GM23338 (cell line): Measurements from ENCODE around the gene ARRDC2. TPM values are rescaled to one million over a fixed set of nuclear protein-coding genes. Genes with fewer than 3 reads are reported as not detected.

Experiments
- ATAC-seq: fragments of 200-7000 bp; cut with Tn5 transposase; 3 replicates; pipeline ENCODE4 v1.9.1; 2020
- DNase-seq: peaks from one replicate; pipeline ENCODE4 v3.0.0-alpha.2; 2015; ENCODE audit warnings: low spot score
- H2AFZ ChIP-seq: fragments of 200-600 bp; sonication (generic); 2 replicates; pipeline ENCODE4 v1.8.0; 2016; ENCODE audit warnings: antibody characterized with exemption, mild to moderate bottlenecking, moderate library complexity
- H3F3A ChIP-seq: fragments of 200-600 bp; sonication (generic); replicated peaks from 2 replicates; pipeline ENCODE4 v1.8.0; 2017; ENCODE audit warnings: antibody characterized with exemption, mixed run types, low read depth
- H3K27ac ChIP-seq: fragments of 200-600 bp; sonication (generic); 2 replicates; pipeline ENCODE4 v1.6.1; 2016; ENCODE audit warnings: low read depth
- H3K27me3 ChIP-seq: fragments of 200-600 bp; sonication (generic); 2 replicates; pipeline ENCODE4 v1.8.0; 2016; ENCODE audit warnings: mild to moderate bottlenecking, mixed run types, moderate library complexity; ENCODE audit not compliant: insufficient read depth
- H3K36me3 ChIP-seq: fragments of 200-600 bp; sonication (generic); 2 replicates; pipeline ENCODE4 v1.8.0; 2016; ENCODE audit warnings: mild to moderate bottlenecking; ENCODE audit not compliant: insufficient read depth
- H3K4me1 ChIP-seq: fragments of 200-600 bp; sonication (generic); 2 replicates; pipeline ENCODE4 v1.8.0; 2016; ENCODE audit warnings: mild to moderate bottlenecking, moderate library complexity; ENCODE audit not compliant: insufficient read depth
- H3K4me2 ChIP-seq: fragments of 200-600 bp; sonication (generic); 2 replicates; pipeline ENCODE4 v1.7.1; 2017; ENCODE audit warnings: mixed run types
- H3K4me3 ChIP-seq: fragments of 200-600 bp; sonication (generic); 2 replicates; pipeline ENCODE4 v1.6.1; 2016; ENCODE audit warnings: mixed run types
- H3K79me2 ChIP-seq: fragments of 200-600 bp; sonication (generic); replicated peaks from 2 replicates; pipeline ENCODE4 v1.8.0; 2017; ENCODE audit warnings: mild to moderate bottlenecking; ENCODE audit not compliant: insufficient read depth
- H3K9me2 ChIP-seq: fragments of 200-600 bp; sonication (generic); 2 replicates; pipeline ENCODE4 v1.8.0; 2017; ENCODE audit not compliant: insufficient read depth
- H4K20me1 ChIP-seq: fragments of 200-600 bp; sonication (generic); replicated peaks from 2 replicates; pipeline ENCODE4 v1.8.0; 2017; ENCODE audit warnings: mild to moderate bottlenecking; ENCODE audit not compliant: insufficient read depth
- H3K27ac Mint-ChIP-seq: 2 replicates; pipeline ENCODE4 v1.8.0; 2020; ENCODE audit warnings: inconsistent platforms, mild to moderate bottlenecking, moderate library complexity, mixed read lengths
- H3K27me3 Mint-ChIP-seq: 3 replicates; pipeline ENCODE4 v1.8.0; 2022; ENCODE audit warnings: low read depth, mild to moderate bottlenecking, moderate library complexity, mixed read lengths, inconsistent platforms; ENCODE audit not compliant: insufficient read depth, poor library complexity
- H3K36me3 Mint-ChIP-seq: 3 replicates; pipeline ENCODE4 v1.8.0; 2021; ENCODE audit warnings: low read depth, mild to moderate bottlenecking, inconsistent platforms, moderate library complexity, mixed read lengths
- H3K4me1 Mint-ChIP-seq: 3 replicates; pipeline ENCODE4 v1.8.0; 2020; ENCODE audit warnings: mild to moderate bottlenecking, inconsistent platforms, mixed read lengths
- H3K4me3 Mint-ChIP-seq: 3 replicates; pipeline ENCODE4 v1.8.0; 2021; ENCODE audit warnings: moderate library complexity, mild to moderate bottlenecking, inconsistent platforms, mixed read lengths
- H3K9me3 Mint-ChIP-seq: 3 replicates; pipeline ENCODE4 v1.8.0; 2020; ENCODE audit warnings: moderate library complexity, mild to moderate bottlenecking, inconsistent platforms, mixed read lengths
- CREB1 ChIP-seq: fragments of 250-450 bp; sonication (Bioruptor Pico); IDR thresholded peaks from 2 replicates; pipeline ENCODE4 v1.5.0; 2020; ENCODE audit warnings: low read depth, mild to moderate bottlenecking, moderate library complexity
- EZH2phosphoT487 ChIP-seq: fragments of 200-600 bp; sonication (generic); IDR thresholded peaks from one replicate; pipeline ENCODE4 v1.8.1; 2018; ENCODE audit warnings: antibody characterized with exemption; ENCODE audit not compliant: unreplicated experiment
- JUNB ChIP-seq: IDR thresholded peaks from one replicate; pipeline ENCODE4 v1.6.1; 2016; ENCODE audit warnings: antibody characterized with exemption; ENCODE audit not compliant: unreplicated experiment
- NANOG ChIP-seq: IDR thresholded peaks from 2 replicates; pipeline ENCODE4 v1.6.1; 2016; ENCODE audit warnings: antibody characterized with exemption, borderline replicate concordance
- POLR2AphosphoS5 ChIP-seq: IDR thresholded peaks from 2 replicates; pipeline ENCODE4 v1.6.1; 2016; ENCODE audit warnings: antibody characterized with exemption, low read depth
- STAT1 ChIP-seq: IDR thresholded peaks from one replicate; pipeline ENCODE4 v1.6.1; 2016; ENCODE audit warnings: antibody characterized with exemption; ENCODE audit not compliant: unreplicated experiment
- ZNF331 ChIP-seq: fragments of 250-450 bp; sonication (Bioruptor Pico); IDR thresholded peaks from 2 replicates; pipeline ENCODE4 v1.5.0; 2020; ENCODE audit warnings: low read depth, mild to moderate bottlenecking, moderate library complexity
- polyA plus RNA-seq: library from polyadenylated mRNA; unstranded; fragments of >200 nt; fragmentation: Nextera tagmentation; extraction: Ambion mirVana; gene quantifications from 2 replicates; pipeline ENCODE4 v1.2.1, GENCODE V29; 2016
- total RNA-seq: library from RNA; depleted of rRNA; stranded (reverse); fragments of >200 nt; shearing (Covaris generic); gene quantifications from 2 replicates; pipeline ENCODE4 v1.2.3, GENCODE V29; 2014
- TF ChIP-seq, protein P1 (sequence below): fragments of 250-450 bp; sonication (Bioruptor Pico); IDR thresholded peaks from 2 replicates; pipeline ENCODE4 v1.5.0; 2020; ENCODE audit warnings: mild to moderate bottlenecking, moderate library complexity
- TF ChIP-seq, protein P2 (sequence below), 2 experiments: fragments of 200-600 bp in 1 of 2; sonication (generic) in 1 of 2; conservative IDR thresholded peaks; 2 replicates each; pipeline versions ENCODE4 v1.5.1 to v1.6.1; 2016 to 2017; ENCODE audit warnings: antibody characterized with exemption in 2 of 2, low read depth in 2 of 2, mild to moderate bottlenecking in 2 of 2, moderate library complexity in 1 of 2
- TF ChIP-seq, protein P3 (sequence below): IDR thresholded peaks from one replicate; pipeline ENCODE4 v1.6.1; 2018; ENCODE audit warnings: antibody characterized with exemption; ENCODE audit not compliant: unreplicated experiment
- TF ChIP-seq, protein P4 (sequence below): IDR thresholded peaks from 2 replicates; pipeline ENCODE4 v1.6.1; 2016; ENCODE audit warnings: antibody characterized with exemption

The ARRDC2 gene
- total and polyA plus RNA-seq, 2 experiments from 2014 or later = 2.4 to 7.1 TPM

DNA sequence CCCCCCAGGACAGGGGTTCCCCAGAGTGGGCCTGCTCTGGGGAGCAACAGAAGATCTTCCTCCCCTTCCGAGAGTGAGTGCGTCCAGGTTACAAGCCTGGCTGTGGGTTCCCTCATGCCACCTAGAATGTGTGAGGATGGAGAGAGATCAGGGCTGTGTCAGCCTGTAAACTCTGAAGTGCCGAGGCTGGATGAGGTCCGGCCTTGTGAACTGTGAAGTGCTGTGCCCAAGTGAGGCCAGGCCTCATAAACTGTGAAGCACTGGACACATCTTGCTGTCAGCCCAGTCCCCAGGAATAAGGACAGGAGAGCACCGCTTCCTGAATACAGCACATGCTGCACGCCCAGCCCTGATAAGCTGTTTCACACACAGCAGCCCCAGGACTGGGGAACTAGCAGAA, 33.4 kb upstream of the ARRDC2 start (continued):
- TF ChIP-seq, protein P1, sequence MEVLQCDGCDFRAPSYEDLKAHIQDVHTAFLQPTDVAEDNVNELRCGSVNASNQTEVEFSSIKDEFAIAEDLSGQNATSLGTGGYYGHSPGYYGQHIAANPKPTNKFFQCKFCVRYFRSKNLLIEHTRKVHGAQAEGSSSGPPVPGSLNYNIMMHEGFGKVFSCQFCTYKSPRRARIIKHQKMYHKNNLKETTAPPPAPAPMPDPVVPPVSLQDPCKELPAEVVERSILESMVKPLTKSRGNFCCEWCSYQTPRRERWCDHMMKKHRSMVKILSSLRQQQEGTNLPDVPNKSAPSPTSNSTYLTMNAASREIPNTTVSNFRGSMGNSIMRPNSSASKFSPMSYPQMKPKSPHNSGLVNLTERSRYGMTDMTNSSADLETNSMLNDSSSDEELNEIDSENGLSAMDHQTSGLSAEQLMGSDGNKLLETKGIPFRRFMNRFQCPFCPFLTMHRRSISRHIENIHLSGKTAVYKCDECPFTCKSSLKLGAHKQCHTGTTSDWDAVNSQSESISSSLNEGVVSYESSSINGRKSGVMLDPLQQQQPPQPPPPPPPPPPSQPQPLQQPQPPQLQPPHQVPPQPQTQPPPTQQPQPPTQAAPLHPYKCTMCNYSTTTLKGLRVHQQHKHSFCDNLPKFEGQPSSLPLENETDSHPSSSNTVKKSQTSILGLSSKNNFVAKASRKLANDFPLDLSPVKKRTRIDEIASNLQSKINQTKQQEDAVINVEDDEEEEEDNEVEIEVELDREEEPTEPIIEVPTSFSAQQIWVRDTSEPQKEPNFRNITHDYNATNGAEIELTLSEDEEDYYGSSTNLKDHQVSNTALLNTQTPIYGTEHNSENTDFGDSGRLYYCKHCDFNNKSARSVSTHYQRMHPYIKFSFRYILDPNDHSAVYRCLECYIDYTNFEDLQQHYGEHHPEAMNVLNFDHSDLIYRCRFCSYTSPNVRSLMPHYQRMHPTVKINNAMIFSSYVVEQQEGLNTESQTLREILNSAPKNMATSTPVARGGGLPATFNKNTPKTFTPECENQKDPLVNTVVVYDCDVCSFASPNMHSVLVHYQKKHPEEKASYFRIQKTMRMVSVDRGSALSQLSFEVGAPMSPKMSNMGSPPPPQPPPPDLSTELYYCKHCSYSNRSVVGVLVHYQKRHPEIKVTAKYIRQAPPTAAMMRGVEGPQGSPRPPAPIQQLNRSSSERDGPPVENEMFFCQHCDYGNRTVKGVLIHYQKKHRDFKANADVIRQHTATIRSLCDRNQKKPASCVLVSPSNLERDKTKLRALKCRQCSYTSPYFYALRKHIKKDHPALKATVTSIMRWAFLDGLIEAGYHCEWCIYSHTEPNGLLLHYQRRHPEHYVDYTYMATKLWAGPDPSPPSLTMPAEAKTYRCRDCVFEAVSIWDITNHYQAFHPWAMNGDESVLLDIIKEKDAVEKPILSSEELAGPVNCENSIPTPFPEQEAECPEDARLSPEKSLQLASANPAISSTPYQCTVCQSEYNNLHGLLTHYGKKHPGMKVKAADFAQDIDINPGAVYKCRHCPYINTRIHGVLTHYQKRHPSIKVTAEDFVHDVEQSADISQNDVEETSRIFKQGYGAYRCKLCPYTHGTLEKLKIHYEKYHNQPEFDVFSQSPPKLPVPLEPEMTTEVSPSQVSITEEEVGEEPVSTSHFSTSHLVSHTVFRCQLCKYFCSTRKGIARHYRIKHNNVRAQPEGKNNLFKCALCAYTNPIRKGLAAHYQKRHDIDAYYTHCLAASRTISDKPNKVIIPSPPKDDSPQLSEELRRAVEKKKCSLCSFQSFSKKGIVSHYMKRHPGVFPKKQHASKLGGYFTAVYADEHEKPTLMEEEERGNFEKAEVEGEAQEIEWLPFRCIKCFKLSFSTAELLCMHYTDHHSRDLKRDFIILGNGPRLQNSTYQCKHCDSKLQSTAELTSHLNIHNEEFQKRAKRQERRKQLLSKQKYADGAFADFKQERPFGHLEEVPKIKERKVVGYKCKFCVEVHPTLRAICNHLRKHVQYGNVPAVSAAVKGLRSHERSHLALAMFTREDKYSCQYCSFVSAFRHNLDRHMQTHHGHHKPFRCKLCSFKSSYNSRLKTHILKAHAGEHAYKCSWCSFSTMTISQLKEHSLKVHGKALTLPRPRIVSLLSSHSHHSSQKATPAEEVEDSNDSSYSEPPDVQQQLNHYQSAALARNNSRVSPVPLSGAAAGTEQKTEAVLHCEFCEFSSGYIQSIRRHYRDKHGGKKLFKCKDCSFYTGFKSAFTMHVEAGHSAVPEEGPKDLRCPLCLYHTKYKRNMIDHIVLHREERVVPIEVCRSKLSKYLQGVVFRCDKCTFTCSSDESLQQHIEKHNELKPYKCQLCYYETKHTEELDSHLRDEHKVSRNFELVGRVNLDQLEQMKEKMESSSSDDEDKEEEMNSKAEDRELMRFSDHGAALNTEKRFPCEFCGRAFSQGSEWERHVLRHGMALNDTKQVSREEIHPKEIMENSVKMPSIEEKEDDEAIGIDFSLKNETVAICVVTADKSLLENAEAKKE (CRISPR knock-in tag) = no peak

DNA sequence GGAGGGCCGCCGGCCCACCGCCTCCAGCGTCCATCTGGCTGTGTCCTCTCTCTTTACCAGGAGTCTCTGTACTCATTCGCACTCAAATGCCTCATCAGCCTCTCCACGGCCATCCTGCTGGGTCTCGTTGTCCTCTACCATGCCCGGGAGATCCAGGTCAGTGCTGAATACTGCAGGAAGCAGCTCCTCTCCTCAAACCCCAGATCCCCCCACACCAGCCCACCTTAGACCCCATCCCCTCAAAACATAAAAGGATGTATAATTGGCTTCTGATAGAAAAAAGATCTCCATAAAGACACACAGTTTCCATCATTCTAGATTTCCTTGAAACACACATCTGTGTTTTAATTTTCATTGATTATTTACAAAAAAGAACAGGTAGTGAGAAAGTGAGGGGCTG, 32.9 kb upstream of the ARRDC2 start:
- Mint-ChIP-seq H3K4me3 (no peak overlapping the region; the same call in 2 of the 3 replicates), H3K4me1 (no peaks in the 10 kb centered on the region), H3K36me3 (peaks cover 2% of the 10 kb centered on the region; the same call in 2 of the 3 replicates), H3K9me3 (no peaks in the 10 kb centered on the region), H3K27me3 (peaks cover 8% of the 10 kb centered on the region), H3K27ac (no peak overlapping the region)
- Histone ChIP-seq H4K20me1 (no peaks in the 10 kb centered on the region), H3K9me2 (no peaks in the 10 kb centered on the region), H3K36me3 (no peaks in the 10 kb centered on the region), H3K4me1 (no peaks in the 10 kb centered on the region), H3K4me2 (no peak overlapping the region), H3F3A (no peaks in the 10 kb centered on the region), H3K27ac (no peak overlapping the region), H2AFZ (no peak overlapping the region), H3K79me2 (no peaks in the 10 kb centered on the region), H3K4me3 (no peak overlapping the region), H3K27me3 (no peaks in the 10 kb centered on the region)
- ATAC-seq (no peak), DNase-seq (no peak)
- no peak for TF ChIP-seq STAT1
- no peak for TF ChIP-seq CREB1 (CRISPR knock-in tag)
- TF ChIP-seq, protein P2, sequence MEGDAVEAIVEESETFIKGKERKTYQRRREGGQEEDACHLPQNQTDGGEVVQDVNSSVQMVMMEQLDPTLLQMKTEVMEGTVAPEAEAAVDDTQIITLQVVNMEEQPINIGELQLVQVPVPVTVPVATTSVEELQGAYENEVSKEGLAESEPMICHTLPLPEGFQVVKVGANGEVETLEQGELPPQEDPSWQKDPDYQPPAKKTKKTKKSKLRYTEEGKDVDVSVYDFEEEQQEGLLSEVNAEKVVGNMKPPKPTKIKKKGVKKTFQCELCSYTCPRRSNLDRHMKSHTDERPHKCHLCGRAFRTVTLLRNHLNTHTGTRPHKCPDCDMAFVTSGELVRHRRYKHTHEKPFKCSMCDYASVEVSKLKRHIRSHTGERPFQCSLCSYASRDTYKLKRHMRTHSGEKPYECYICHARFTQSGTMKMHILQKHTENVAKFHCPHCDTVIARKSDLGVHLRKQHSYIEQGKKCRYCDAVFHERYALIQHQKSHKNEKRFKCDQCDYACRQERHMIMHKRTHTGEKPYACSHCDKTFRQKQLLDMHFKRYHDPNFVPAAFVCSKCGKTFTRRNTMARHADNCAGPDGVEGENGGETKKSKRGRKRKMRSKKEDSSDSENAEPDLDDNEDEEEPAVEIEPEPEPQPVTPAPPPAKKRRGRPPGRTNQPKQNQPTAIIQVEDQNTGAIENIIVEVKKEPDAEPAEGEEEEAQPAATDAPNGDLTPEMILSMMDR (conservative IDR thresholded peaks at IDR 0.05; ENCODE audit: low read depth in 2 of 2) = no peak
- TF ChIP-seq, protein P3, sequence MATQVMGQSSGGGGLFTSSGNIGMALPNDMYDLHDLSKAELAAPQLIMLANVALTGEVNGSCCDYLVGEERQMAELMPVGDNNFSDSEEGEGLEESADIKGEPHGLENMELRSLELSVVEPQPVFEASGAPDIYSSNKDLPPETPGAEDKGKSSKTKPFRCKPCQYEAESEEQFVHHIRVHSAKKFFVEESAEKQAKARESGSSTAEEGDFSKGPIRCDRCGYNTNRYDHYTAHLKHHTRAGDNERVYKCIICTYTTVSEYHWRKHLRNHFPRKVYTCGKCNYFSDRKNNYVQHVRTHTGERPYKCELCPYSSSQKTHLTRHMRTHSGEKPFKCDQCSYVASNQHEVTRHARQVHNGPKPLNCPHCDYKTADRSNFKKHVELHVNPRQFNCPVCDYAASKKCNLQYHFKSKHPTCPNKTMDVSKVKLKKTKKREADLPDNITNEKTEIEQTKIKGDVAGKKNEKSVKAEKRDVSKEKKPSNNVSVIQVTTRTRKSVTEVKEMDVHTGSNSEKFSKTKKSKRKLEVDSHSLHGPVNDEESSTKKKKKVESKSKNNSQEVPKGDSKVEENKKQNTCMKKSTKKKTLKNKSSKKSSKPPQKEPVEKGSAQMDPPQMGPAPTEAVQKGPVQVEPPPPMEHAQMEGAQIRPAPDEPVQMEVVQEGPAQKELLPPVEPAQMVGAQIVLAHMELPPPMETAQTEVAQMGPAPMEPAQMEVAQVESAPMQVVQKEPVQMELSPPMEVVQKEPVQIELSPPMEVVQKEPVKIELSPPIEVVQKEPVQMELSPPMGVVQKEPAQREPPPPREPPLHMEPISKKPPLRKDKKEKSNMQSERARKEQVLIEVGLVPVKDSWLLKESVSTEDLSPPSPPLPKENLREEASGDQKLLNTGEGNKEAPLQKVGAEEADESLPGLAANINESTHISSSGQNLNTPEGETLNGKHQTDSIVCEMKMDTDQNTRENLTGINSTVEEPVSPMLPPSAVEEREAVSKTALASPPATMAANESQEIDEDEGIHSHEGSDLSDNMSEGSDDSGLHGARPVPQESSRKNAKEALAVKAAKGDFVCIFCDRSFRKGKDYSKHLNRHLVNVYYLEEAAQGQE = no peak
- no peak for TF ChIP-seq NANOG
- no peak for TF ChIP-seq ZNF331
- TF ChIP-seq JUNB = no peak
- TF ChIP-seq, protein P4, sequence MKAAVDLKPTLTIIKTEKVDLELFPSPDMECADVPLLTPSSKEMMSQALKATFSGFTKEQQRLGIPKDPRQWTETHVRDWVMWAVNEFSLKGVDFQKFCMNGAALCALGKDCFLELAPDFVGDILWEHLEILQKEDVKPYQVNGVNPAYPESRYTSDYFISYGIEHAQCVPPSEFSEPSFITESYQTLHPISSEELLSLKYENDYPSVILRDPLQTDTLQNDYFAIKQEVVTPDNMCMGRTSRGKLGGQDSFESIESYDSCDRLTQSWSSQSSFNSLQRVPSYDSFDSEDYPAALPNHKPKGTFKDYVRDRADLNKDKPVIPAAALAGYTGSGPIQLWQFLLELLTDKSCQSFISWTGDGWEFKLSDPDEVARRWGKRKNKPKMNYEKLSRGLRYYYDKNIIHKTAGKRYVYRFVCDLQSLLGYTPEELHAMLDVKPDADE = no peak
- TF ChIP-seq EZH2phosphoT487 = no peak
- TF ChIP-seq POLR2AphosphoS5 = no peak
